Gastroesophageal sphincter (tissue), 4 donors: ENCODE measurements around the gene STMP1. TPM values are rescaled to one million over a fixed set of nuclear protein-coding genes. Genes with fewer than 3 reads are reported as not detected.
"Not testable (repeated sequence)": the region's sequence is repeated elsewhere in the genome, so short reads cannot be mapped to it uniquely, and the experiment has no call there.

ENCODE experiments used
- ATAC-seq: fragments of 150-250 bp; one replicate; pipeline ENCODE4 v1.9.1; 2016; ENCODE audit warnings: mild to moderate bottlenecking, moderate library complexity
- H3K27ac ChIP-seq, 4 donors: fragments of 200-600 bp; sonication (generic) in 3 of 4; 1 replicate in 3 of 4; 2 replicates in 1 of 4; pipeline ENCODE4 v1.5.1; 2016 to 2019
- H3K27me3 ChIP-seq: fragments of 200-600 bp; sonication (generic); one replicate; pipeline ENCODE4 v1.5.1; 2019
- H3K36me3 ChIP-seq, 2 donors: fragments of 200-600 bp; sonication (generic); one replicate each; pipeline ENCODE4 v1.5.1; 2019; ENCODE audit warnings: control low read depth in 1 of 2
- H3K4me1 ChIP-seq, 3 donors: fragments of 200-600 bp; sonication (generic); 1 replicate in 2 of 3; 2 replicates in 1 of 3; pipeline ENCODE4 v1.5.1; 2016 to 2019; ENCODE audit warnings: control low read depth in 2 of 3
- H3K4me3 ChIP-seq, 2 donors: fragments of 200-600 bp; sonication (generic); one replicate each; pipeline ENCODE4 v1.5.1; 2019; ENCODE audit warnings: mild to moderate bottlenecking in 1 of 2, moderate library complexity in 1 of 2
- H3K9me3 ChIP-seq, 3 donors: fragments of 200-600 bp; sonication (generic); one replicate each; pipeline ENCODE4 v1.5.1; 2017 to 2019; ENCODE audit warnings: control low read depth in 2 of 3
- CTCF ChIP-seq, 4 experiments: fragments of 200-600 bp in 2 of 4; fragments of 450-650 bp in 2 of 4; sonication (generic) in 1 of 4; IDR thresholded peaks; one replicate each; pipeline ENCODE4 v1.5.1; 2017 to 2019; ENCODE audit warnings: antibody characterized with exemption in 4 of 4, mild to moderate bottlenecking in 2 of 4, moderate library complexity in 2 of 4
- EP300 ChIP-seq: sonication (generic); formaldehyde crosslinking; IDR thresholded peaks from one replicate; pipeline ENCODE4 v1.6.1; 2017; ENCODE audit warnings: antibody characterized with exemption, mild to moderate bottlenecking
- POLR2A ChIP-seq, 2 donors: fragments of 450-650 bp; IDR thresholded peaks; one replicate each; pipeline ENCODE4 v1.6.1; 2017; ENCODE audit warnings: antibody characterized with exemption in 2 of 2, mild to moderate bottlenecking in 2 of 2, moderate library complexity in 1 of 2
- POLR2AphosphoS5 ChIP-seq: sonication (generic); formaldehyde crosslinking; IDR thresholded peaks from one replicate; pipeline ENCODE4 v1.6.1; 2017; ENCODE audit warnings: antibody characterized with exemption
- WGBS, 2 donors: methylation state at CpG; one replicate each; pipeline ENCODE4 v1.1.5; 2018; ENCODE audit warnings: low coverage in 1 of 2; 5-methylcytosine and 5-hydroxymethylcytosine counted together
- total RNA-seq, 4 donors: library from RNA; depleted of rRNA; stranded (reverse); fragments of >200 nt; gene quantifications; one replicate each; pipeline ENCODE4 v1.1.0, GENCODE V29; 2016

The STMP1 gene
- total RNA-seq, 4 donors from 2014 or later: 6.5 to 17.4 (median 11.9) TPM

GRCh38 chr7:135684699-135685098 is 22.4 kb downstream of the STMP1 start:
- Histone ChIP-seq H3K27ac (no peak overlapping the region), H3K4me1 (peaks cover 0 to 27% (median 0%) of the 10 kb centered on the region in 3 donors), H3K4me3 (no peak overlapping the region), H3K27me3 (no peaks in the 10 kb centered on the region), H3K36me3 (peaks cover 0 to 39% of the 10 kb centered on the region in 2 donors), H3K9me3 (no peaks in the 10 kb centered on the region)
- WGBS, 2 donors: 75 to 86% methylated on average over 4 to 5 of the region's 5 CpGs
- ATAC-seq: no peak
- TF ChIP-seq EP300: no peak
- no peak for TF ChIP-seq POLR2AphosphoS5
- TF ChIP-seq POLR2A (IDR thresholded peaks at IDR 0.05): no peak
- no peak for TF ChIP-seq CTCF (IDR thresholded peaks at IDR 0.05)

GRCh38 chr7:135685306-135686084 is 23.2 kb downstream of the STMP1 start:
- H3K27ac ChIP-seq: no peak overlapping the region
- no peak overlapping the region for H3K4me3 ChIP-seq
- H3K4me1 ChIP-seq: peaks cover 0 to 27% (median 0%) of the 10 kb centered on the region in 3 donors
- ATAC-seq: no peak
- TF ChIP-seq POLR2AphosphoS5 (no peak), EP300 (no peak), POLR2A (IDR thresholded peaks at IDR 0.05) (no peak), CTCF (IDR thresholded peaks at IDR 0.05) (no peak)
- no peaks in the 10 kb centered on the region for H3K9me3 ChIP-seq
- H3K36me3 ChIP-seq: peaks cover 0 to 45% of the 10 kb centered on the region in 2 donors
- 76 to 84% methylated on average over 5 to 7 of the region's 9 CpGs for WGBS, 2 donors
- no peaks in the 10 kb centered on the region for H3K27me3 ChIP-seq

- TF ChIP-seq EP300 (no peak), CTCF (IDR thresholded peaks at IDR 0.05) (no peak), POLR2AphosphoS5 (no peak), POLR2A (IDR thresholded peaks at IDR 0.05) (no peak)
Measured at GRCh38 chr7:135687466-135687865, 25.2 kb downstream of the STMP1 start.

GRCh38 chr7:135690566-135690965 is 28.3 kb downstream of the STMP1 start:
- WGBS, 2 donors: 100% methylated on average over 1 of the region's 3 CpGs
- no peak for ATAC-seq
- no peaks in the 10 kb centered on the region for H3K27me3 ChIP-seq
- H3K4me3 ChIP-seq: no peak overlapping the region
- no peaks in the 10 kb centered on the region for H3K4me1 ChIP-seq
- TF ChIP-seq POLR2A (IDR thresholded peaks at IDR 0.05) (no peak), EP300 (no peak), POLR2AphosphoS5 (no peak), CTCF (IDR thresholded peaks at IDR 0.05) (no peak)
- no peaks in the 10 kb centered on the region for H3K9me3 ChIP-seq
- H3K27ac ChIP-seq: no peak overlapping the region
- peaks cover 0 to 81% of the 10 kb centered on the region in 2 donors for H3K36me3 ChIP-seq

More at GRCh38 chr7:135687466-135687865, 25.2 kb downstream of the STMP1 start:
- ATAC-seq: no peak
- Histone ChIP-seq H3K36me3 (peaks cover 0 to 56% of the 10 kb centered on the region in 2 donors), H3K4me1 (peaks cover 0 to 14% (median 0%) of the 10 kb centered on the region in 3 donors), H3K27ac (no peak overlapping the region), H3K4me3 (no peak overlapping the region), H3K27me3 (no peaks in the 10 kb centered on the region), H3K9me3 (no peaks in the 10 kb centered on the region)
- 25 to 47% methylated on average over 1 of the region's 1 CpG for whole genome bisulfite sequencing, 2 donors

GRCh38 chr7:135692055-135692454 is 29.7 kb downstream of the STMP1 start:
- TF ChIP-seq POLR2A (IDR thresholded peaks at IDR 0.05) (no peak), POLR2AphosphoS5 (no peak), EP300 (no peak), CTCF (IDR thresholded peaks at IDR 0.05) (no peak)
- ATAC-seq: no peak
- 71 to 87% methylated on average over 3 of the region's 3 CpGs for WGBS, 2 donors
- Histone ChIP-seq H3K27me3 (no peaks in the 10 kb centered on the region), H3K27ac (no peak overlapping the region), H3K9me3 (no peaks in the 10 kb centered on the region), H3K36me3 (peaks cover 0 to 74% of the 10 kb centered on the region in 2 donors), H3K4me3 (no peak overlapping the region), H3K4me1 (no peaks in the 10 kb centered on the region)

GRCh38 chr7:135692606-135693005 is 30.3 kb downstream of the STMP1 start:
- ATAC-seq, H3K27me3 ChIP-seq, H3K4me3 ChIP-seq, H3K4me1 ChIP-seq, H3K9me3 ChIP-seq, H3K27ac ChIP-seq: not testable (repeated sequence)
- peaks cover 0 to 70% of the 10 kb centered on the region in 2 donors for H3K36me3 ChIP-seq
- WGBS, 2 donors: 96 to 98% methylated on average over 3 to 7 of the region's 7 CpGs
